Skeletal muscle cell (primary cell): ENCODE results near the gene TNK1.
A peak's percentile ranks its signal among the peaks of the same experiment; 100 is the strongest.

Experiments used
- DNase-seq: peaks from one replicate; pipeline ENCODE4 v3.0.0-alpha.2; 2010; ENCODE audit warnings: low read depth
- H3K4me3 ChIP-seq: 2 replicates; pipeline ENCODE4 v1.5.1; 2011; ENCODE audit warnings: low read depth, mild to moderate bottlenecking, control low read depth, low read length, moderate library complexity

TNK1 gene

GRCh38 chr17:7407082-7407481, 26.2 kb downstream of the TNK1 start:
- no peak overlapping the region for H3K4me3 ChIP-seq
- DNase-seq: no peak

GRCh38 chr17:7407485-7408251, 26.8 kb downstream of the TNK1 start, which contains the start of gene NLGN2:
Gene NLGN2 (plus strand): TSS chr17:7407845. CDS start chr17:7408256, 411 bp downstream.
- no peak for DNase-seq
- H3K4me3 ChIP-seq: peak within 1 kb of the TSS; percentile 18

GRCh38 chr17:7408252-7408727, 27.4 kb downstream of the TNK1 start:
- DNase-seq: no peak
- no peak overlapping the region for H3K4me3 ChIP-seq

GRCh38 chr17:7408863-7409262, 28.0 kb downstream of the TNK1 start:
- H3K4me3 ChIP-seq: no peak overlapping the region
- DNase-seq: no peak

GRCh38 chr17:7409716-7410115, 28.8 kb downstream of the TNK1 start:
- DNase-seq: no peak
- H3K4me3 ChIP-seq: no peak overlapping the region

GRCh38 chr17:7410634-7411426, 29.9 kb downstream of the TNK1 start:
- no peak overlapping the region for H3K4me3 ChIP-seq
- no peak for DNase-seq

GRCh38 chr17:7411427-7411750, 30.5 kb downstream of the TNK1 start:
- H3K4me3 ChIP-seq: no peak overlapping the region
- DNase-seq: no peak

- DNase-seq: no peak
- H3K4me3 ChIP-seq: no peak overlapping the region
These were observed 32.6 kb downstream of the TNK1 start for GRCh38 chr17:7413346-7413985.

- DNase-seq: no peak
- no peak overlapping the region for H3K4me3 ChIP-seq
These were observed 33.9 kb downstream of the TNK1 start for GRCh38 chr17:7414837-7415236.

GRCh38 chr17:7415784-7416183, 34.9 kb downstream of the TNK1 start:
- no peak for DNase-seq
- no peak overlapping the region for H3K4me3 ChIP-seq

- no peak overlapping the region for H3K4me3 ChIP-seq
These were observed 35.4 kb downstream of the TNK1 start for GRCh38 chr17:7416323-7416722.

GRCh38 chr17:7417056-7417655, 36.3 kb downstream of the TNK1 start:
- no peak overlapping the region for H3K4me3 ChIP-seq
- no peak for DNase-seq

More at GRCh38 chr17:7416323-7416722, 35.4 kb downstream of the TNK1 start:
- DNase-seq: no peak

- no peak overlapping the region for H3K4me3 ChIP-seq
- no peak for DNase-seq
These were observed 37.7 kb downstream of the TNK1 start for GRCh38 chr17:7418472-7419152.

GRCh38 chr17:7419819-7420610, 39.1 kb downstream of the TNK1 start, which contains the start of gene SPEM1:
Gene SPEM1 (plus strand): TSS chr17:7420324. CDS start chr17:7420385, 61 bp downstream.
- no peak within 1 kb of the TSS for H3K4me3 ChIP-seq
- DNase-seq: no peak

- no peak overlapping the region for H3K4me3 ChIP-seq
- DNase-seq: no peak
These were observed 40.3 kb downstream of the TNK1 start for GRCh38 chr17:7421186-7421585.

GRCh38 chr17:7423679-7424078, 42.8 kb downstream of the TNK1 start:
- H3K4me3 ChIP-seq: no peak overlapping the region
- DNase-seq: no peak

GRCh38 chr17:7425316-7425715, 44.4 kb downstream of the TNK1 start, which contains the start of gene SPEM2:
Gene SPEM2 (plus strand): TSS chr17:7425616. CDS start chr17:7425689, 73 bp downstream.
- H3K4me3 ChIP-seq: no peak within 1 kb of the TSS
- DNase-seq: no peak

- no peak for DNase-seq
- H3K4me3 ChIP-seq: no peak overlapping the region
These were observed 44.9 kb downstream of the TNK1 start for GRCh38 chr17:7425756-7426155.
